ENCODE data around the gene DUSP1. TPM values are rescaled to one million over a fixed set of nuclear protein-coding genes. Genes with fewer than 3 reads are reported as not detected.

Gene DUSP1
- total RNA-seq, 1 experiment from 2014 or later = 21.2 TPM

GRCh38 chr5:172765766-172766286 is 5.2 kb downstream of the DUSP1 start:
- no peak for DNase-seq (ENCODE audit: low read depth)

GRCh38 chr5:172764861-172765765 is 5.9 kb downstream of the DUSP1 start:
- peak; percentile 99 for DNase-seq (ENCODE audit: low read depth)

GRCh38 chr5:172763120-172763464 is 7.9 kb downstream of the DUSP1 start:
- no peak for DNase-seq (ENCODE audit: low read depth)

GRCh38 chr5:172762214-172763119 is 8.5 kb downstream of the DUSP1 start:
- DNase-seq (ENCODE audit: low read depth) = no peak

- no peak for DNase-seq (ENCODE audit: low read depth)
Measured at GRCh38 chr5:172760959-172761358, 10.0 kb downstream of the DUSP1 start.

- no peak for DNase-seq (ENCODE audit: low read depth)
Measured at GRCh38 chr5:172760136-172760535, 10.9 kb downstream of the DUSP1 start.

GRCh38 chr5:172758834-172759149 is 12.2 kb downstream of the DUSP1 start:
- no peak for DNase-seq (ENCODE audit: low read depth)

- DNase-seq (ENCODE audit: low read depth) = peak; percentile 96
Measured at GRCh38 chr5:172758077-172758833, 12.7 kb downstream of the DUSP1 start.

- DNase-seq (ENCODE audit: low read depth) = no peak
Measured at GRCh38 chr5:172757394-172758010, 13.5 kb downstream of the DUSP1 start.

GRCh38 chr5:172756764-172757393 is 14.1 kb downstream of the DUSP1 start:
- no peak for DNase-seq (ENCODE audit: low read depth)

GRCh38 chr5:172754596-172755356 is 16.2 kb downstream of the DUSP1 start:
- DNase-seq (ENCODE audit: low read depth) = no peak

- DNase-seq (ENCODE audit: low read depth) = no peak
Measured at GRCh38 chr5:172753101-172753500, 17.9 kb downstream of the DUSP1 start.

GRCh38 chr5:172751761-172752510 is 19.1 kb downstream of the DUSP1 start:
- DNase-seq (ENCODE audit: low read depth) = no peak

- DNase-seq (ENCODE audit: low read depth) = no peak
Measured at GRCh38 chr5:172749881-172750633, 20.9 kb downstream of the DUSP1 start.

GRCh38 chr5:172749076-172749475 is 21.9 kb downstream of the DUSP1 start:
- no peak for DNase-seq (ENCODE audit: low read depth)

GRCh38 chr5:172748341-172748843 is 22.6 kb downstream of the DUSP1 start:
- no peak for DNase-seq (ENCODE audit: low read depth)

- DNase-seq (ENCODE audit: low read depth) = no peak
Measured at GRCh38 chr5:172747471-172747870, 23.5 kb downstream of the DUSP1 start.

GRCh38 chr5:172746725-172747124 is 24.3 kb downstream of the DUSP1 start:
- no peak for DNase-seq (ENCODE audit: low read depth)
